HepG2 (cell line): Measurements from ENCODE around the gene FGFR3. TPM values are rescaled to one million over a fixed set of nuclear protein-coding genes. Genes with fewer than 3 reads are reported as not detected.

Source experiments
- ATF7-NPFF ChIP-seq: sonication (generic); formaldehyde crosslinking; IDR thresholded peaks from 2 replicates; pipeline ENCODE4 v1.8.1; 2023; ENCODE audit warnings: mild to moderate bottlenecking, low read depth, missing genetic modification reagents, moderate library complexity
- GLI4 ChIP-seq: sonication (generic); formaldehyde crosslinking; IDR thresholded peaks from 2 replicates; pipeline ENCODE4 v1.5.1; 2020; ENCODE audit warnings: missing genetic modification reagents, mild to moderate bottlenecking, moderate library complexity, borderline replicate concordance
- HBP1 ChIP-seq: IDR thresholded peaks from 2 replicates; pipeline ENCODE4 v1.6.1; 2016; ENCODE audit warnings: low read depth, control low read depth
- KLF15 ChIP-seq: sonication (generic); formaldehyde crosslinking; IDR thresholded peaks from 2 replicates; pipeline ENCODE4 v1.8.1; 2023; ENCODE audit warnings: borderline replicate concordance, mild to moderate bottlenecking, inconsistent platforms, missing genetic modification reagents, mixed read lengths
- KLF9 ChIP-seq: IDR thresholded peaks from 2 replicates; pipeline ENCODE4 v1.6.1; 2016; ENCODE audit warnings: low read depth
- KMT2B ChIP-seq: IDR thresholded peaks from 2 replicates; pipeline ENCODE4 v1.6.1; 2016; ENCODE audit warnings: missing genetic modification reagents, missing compliant biosample characterization
- PATZ1 ChIP-seq: sonication (generic); formaldehyde crosslinking; IDR thresholded peaks from 2 replicates; pipeline ENCODE4 v1.4.0; 2020; ENCODE audit warnings: missing genetic modification reagents
- PHF5A ChIP-seq: IDR thresholded peaks from one replicate; pipeline ENCODE4 v1.6.1; 2018; ENCODE audit warnings: low read depth, missing genetic modification reagents; ENCODE audit not compliant: unreplicated experiment
- PRDM4 ChIP-seq: sonication (generic); formaldehyde crosslinking; IDR thresholded peaks from 2 replicates; pipeline ENCODE4 v1.9.0; 2021; ENCODE audit warnings: missing genetic modification reagents, borderline replicate concordance
- RNF2 ChIP-seq: fragments of 450-650 bp; conservative IDR thresholded peaks from 2 replicates; pipeline ENCODE4 v1.6.1; 2016; ENCODE audit warnings: low read depth
- SMAD1 ChIP-seq: sonication (generic); formaldehyde crosslinking; IDR thresholded peaks from 2 replicates; pipeline ENCODE4 v1.4.0; 2020; ENCODE audit warnings: missing genetic modification reagents, low read depth, mild to moderate bottlenecking, borderline replicate concordance
- TOPORS ChIP-seq: sonication (generic); formaldehyde crosslinking; IDR thresholded peaks from 2 replicates; pipeline ENCODE4 v1.8.0; 2023; ENCODE audit warnings: mild to moderate bottlenecking, missing genetic modification reagents
- ZNF18 ChIP-seq: sonication (generic); formaldehyde crosslinking; IDR thresholded peaks from 2 replicates; pipeline ENCODE4 v1.8.0; 2022; ENCODE audit warnings: mild to moderate bottlenecking, missing genetic modification reagents; ENCODE audit not compliant: insufficient replicate concordance
- ZNF430 ChIP-seq: sonication (generic); formaldehyde crosslinking; IDR thresholded peaks from 2 replicates; pipeline ENCODE4 v1.9.0; 2021; ENCODE audit warnings: mild to moderate bottlenecking, missing genetic modification reagents
- ZNF501 ChIP-seq: sonication (generic); formaldehyde crosslinking; IDR thresholded peaks from 2 replicates; pipeline ENCODE4 v1.5.1; 2020; ENCODE audit warnings: mild to moderate bottlenecking, moderate library complexity, missing genetic modification reagents
- ZNF543 ChIP-seq: sonication (generic); formaldehyde crosslinking; IDR thresholded peaks from 2 replicates; pipeline ENCODE4 v1.4.0; 2020; ENCODE audit warnings: mild to moderate bottlenecking, missing genetic modification reagents
- ZNF687 ChIP-seq: sonication (generic); formaldehyde crosslinking; IDR thresholded peaks from 2 replicates; pipeline ENCODE4 v1.5.1; 2020; ENCODE audit warnings: mild to moderate bottlenecking, missing genetic modification reagents, moderate library complexity
- ZNF891 ChIP-seq: sonication (generic); formaldehyde crosslinking; IDR thresholded peaks from 2 replicates; pipeline ENCODE4 v1.5.0; 2020; ENCODE audit warnings: mild to moderate bottlenecking, missing genetic modification reagents
- polyA plus RNA-seq, 8 experiments: library from polyadenylated mRNA; depleted of rRNA in 3 of 8; stranded (reverse) in 7 of 8; unstranded in 1 of 8; fragments of >200 nt; fragmentation: Illumina TruSeq in 4 of 8; extraction: Trizol in 4 of 8; gene quantifications; 2 replicates each; pipeline versions ENCODE4 v1.2.1 to v1.2.3, GENCODE V29; 2011 to 2016; ENCODE audit warnings: low read depth in 4 of 8, missing spikeins in 1 of 8, mixed read lengths in 1 of 8; ENCODE audit not compliant: insufficient read depth in 1 of 8
- total RNA-seq, 5 experiments: library from RNA; depleted of rRNA; stranded (reverse); fragments of >200 nt; fragmentation: Illumina TruSeq; extraction: Trizol; gene quantifications; 2 replicates each; pipeline ENCODE4 v1.2.3, GENCODE V29; 2016; ENCODE audit warnings: low read depth in 1 of 5

The FGFR3 gene
- total and polyA plus RNA-seq, 2 of the 13 experiments (the other 11 are each of a cell fraction or from before 2014, with no cell fraction given) = 103 to 109 TPM

- TF ChIP-seq GLI4 (no peak), KLF9 (CRISPR knock-in tag) (no peak), KLF15 (peak; percentile 29; the same call in 1 of the 2 replicates), RNF2 (peak; percentile 54; the same call in 1 of the 2 replicates), PHF5A (CRISPR knock-in tag) (no peak), ZNF687 (CRISPR knock-in tag) (peak; percentile 90), ZNF18 (CRISPR knock-in tag) (no peak), HBP1 (CRISPR knock-in tag) (no peak), ZNF891 (CRISPR knock-in tag) (peak; percentile 69; the same call in 1 of the 2 replicates), ZNF543 (peak; percentile 79), TOPORS (CRISPR knock-in tag) (no peak), ZNF430 (CRISPR knock-in tag) (peak; percentile 67; the same call in 1 of the 2 replicates), ATF7-NPFF (CRISPR knock-in tag) (no peak; the same call in 1 of the 2 replicates), KMT2B (CRISPR knock-in tag) (no peak), PATZ1 (CRISPR knock-in tag) (0 out of 2 replicates have a peak, but pooled peaks have one; percentile 15), ZNF501 (CRISPR knock-in tag) (no peak), SMAD1 (CRISPR knock-in tag) (no peak), PRDM4 (CRISPR knock-in tag) (no peak)
Measured at GRCh38 chr4:1759818-1760223, 33.3 kb upstream of the FGFR3 start (continued).
